SK-N-SH (cell line): Measurements from ENCODE around the gene KIF25. TPM values are rescaled to one million over a fixed set of nuclear protein-coding genes. Genes with fewer than 3 reads are reported as not detected.

Experiments used
- CTCF ChIA-PET: fragments of 300-600, 350-600 bp; formaldehyde crosslinking; extraction: SDS; loops from one replicate; lab custom pipeline; 2021; lab: Yijun Ruan, JAX
- POLR2A ChIA-PET: fragments of 350-600 bp; sonication (Branson Sonifier 250); formaldehyde crosslinking; extraction: SDS; loops from one replicate; lab custom pipeline; 2020; ENCODE audit warnings: antibody characterized with exemption, inconsistent platforms; lab: Yijun Ruan, JAX
- DNase-seq: peaks from one replicate; pipeline ENCODE4 v3.0.0; 2012
- H2AFZ ChIP-seq: fragments of 200-600 bp; sonication (generic); 2 replicates; pipeline ENCODE4 v1.8.1; 2016; ENCODE audit warnings: antibody characterized with exemption, mild to moderate bottlenecking, low read depth
- H3F3A ChIP-seq: fragments of 200-600 bp; sonication (generic); replicated peaks from 2 replicates; pipeline ENCODE3; 2016; ENCODE audit warnings: antibody characterized with exemption, mild to moderate bottlenecking; ENCODE audit not compliant: insufficient read depth
- H3K27ac ChIP-seq, 2 experiments: fragments of 200-500 bp in 1 of 2; fragments of 200-600 bp in 1 of 2; sonication (Bioruptor generic) in 1 of 2; sonication (generic), shearing (Covaris generic) in 1 of 2; 2 replicates each; pipeline versions ENCODE4 v1.5.1 to v1.6.1; 2014 to 2016; ENCODE audit warnings: low read depth in 2 of 2, inconsistent platforms in 1 of 2, low read length in 1 of 2, mild to moderate bottlenecking in 1 of 2, mixed read lengths in 1 of 2
- H3K27me3 ChIP-seq: fragments of 200-600 bp; sonication (generic), shearing (Covaris generic); 2 replicates; pipeline ENCODE4 v1.6.1; 2016; ENCODE audit warnings: mixed run types; ENCODE audit not compliant: insufficient read depth
- H3K36me3 ChIP-seq, 2 experiments: fragments of 200-500 bp in 1 of 2; fragments of 200-600 bp in 1 of 2; sonication (Bioruptor generic) in 1 of 2; sonication (generic) in 1 of 2; replicated peaks in 1 of 2; 2 replicates each; pipeline versions ENCODE3 to v1.5.1; 2014 to 2016; ENCODE audit warnings: low read length in 1 of 2, mild to moderate bottlenecking in 1 of 2; ENCODE audit not compliant: insufficient read depth in 2 of 2, control insufficient read depth in 1 of 2
- H3K4me1 ChIP-seq, 2 experiments: fragments of 200-500 bp in 1 of 2; fragments of 200-600 bp in 1 of 2; sonication (Bioruptor generic) in 1 of 2; sonication (generic), shearing (Covaris generic) in 1 of 2; 2 replicates each; pipeline versions ENCODE4 v1.5.1 to v1.6.1; 2014 to 2016; ENCODE audit warnings: low read depth in 1 of 2, low read length in 1 of 2, mixed run types in 1 of 2; ENCODE audit not compliant: insufficient read depth in 2 of 2, control insufficient read depth in 1 of 2
- H3K4me2 ChIP-seq: fragments of 200-600 bp; sonication (generic), shearing (Covaris generic); 2 replicates; pipeline ENCODE4 v1.6.1; 2017; ENCODE audit warnings: mixed run types
- H3K4me3 ChIP-seq, 2 experiments: fragments of 200-500 bp in 1 of 2; fragments of 200-600 bp in 1 of 2; sonication (Bioruptor generic) in 1 of 2; sonication (generic), shearing (Covaris generic) in 1 of 2; 2 replicates each; pipeline versions ENCODE4 v1.5.1 to v1.8.1; 2014 to 2016; ENCODE audit warnings: low read depth in 2 of 2, inconsistent platforms in 1 of 2, low read length in 1 of 2, mild to moderate bottlenecking in 1 of 2, mixed read lengths in 1 of 2, moderate library complexity in 1 of 2
- H3K79me2 ChIP-seq: fragments of 200-600 bp; sonication (generic); 2 replicates; pipeline ENCODE4 v1.8.1; 2017; ENCODE audit warnings: mild to moderate bottlenecking; ENCODE audit not compliant: insufficient read depth
- H3K9ac ChIP-seq: fragments of 200-600 bp; sonication (generic); 2 replicates; pipeline ENCODE4 v1.6.1; 2017; ENCODE audit warnings: mixed run types
- H3K9me2 ChIP-seq: fragments of 200-600 bp; sonication (generic); 2 replicates; pipeline ENCODE4 v1.6.1; 2017; ENCODE audit warnings: mixed run types
- H3K9me3 ChIP-seq: fragments of 200-600 bp; sonication (generic); 2 replicates; pipeline ENCODE4 v1.6.1; 2017; ENCODE audit warnings: mixed run types, mild to moderate bottlenecking, moderate library complexity
- H4K20me1 ChIP-seq: fragments of 200-600 bp; sonication (generic); 2 replicates; pipeline ENCODE4 v1.6.1; 2017; ENCODE audit warnings: mild to moderate bottlenecking, mixed run types; ENCODE audit not compliant: insufficient read depth
- EP300 ChIP-seq, 2 experiments: IDR thresholded peaks; 2 replicates each; pipeline versions ENCODE4 v1.4.0 to v1.6.1; 2012; ENCODE audit warnings: borderline replicate concordance in 1 of 2, low read depth in 1 of 2, low read length in 1 of 2
- FOSL2 ChIP-seq: IDR thresholded peaks from 2 replicates; pipeline ENCODE4 v1.4.0; 2012; ENCODE audit warnings: low read depth, mild to moderate bottlenecking, moderate library complexity, borderline replicate concordance
- FOXJ3 ChIP-seq: sonication (generic); formaldehyde crosslinking; IDR thresholded peaks from 2 replicates; pipeline ENCODE4 v1.5.1; 2020; ENCODE audit warnings: mild to moderate bottlenecking, missing genetic modification reagents
- FOXM1 ChIP-seq: IDR thresholded peaks from 2 replicates; pipeline ENCODE4 v1.4.0; 2012; ENCODE audit warnings: low read depth, mild to moderate bottlenecking
- GABPA ChIP-seq: IDR thresholded peaks from 2 replicates; pipeline ENCODE4 v1.4.0; 2012; ENCODE audit warnings: low read depth, mild to moderate bottlenecking
- GATA2 ChIP-seq: sonication (generic); formaldehyde crosslinking; IDR thresholded peaks from 2 replicates; pipeline ENCODE4 v1.5.0; 2020; ENCODE audit warnings: mild to moderate bottlenecking, missing genetic modification reagents
- IRF3 ChIP-seq: fragments of 150-350 bp; IDR thresholded peaks from 2 replicates; pipeline ENCODE4 v1.6.1; 2016; ENCODE audit warnings: mild to moderate bottlenecking, low read depth, low read length
- JUND ChIP-seq: IDR thresholded peaks from 2 replicates; pipeline ENCODE4 v1.4.0; 2012
- MEF2A ChIP-seq: IDR thresholded peaks from 2 replicates; pipeline ENCODE4 v1.4.0; 2012; ENCODE audit warnings: low read depth, borderline replicate concordance
- MXI1 ChIP-seq: IDR thresholded peaks from 2 replicates; pipeline ENCODE4 v1.6.1; 2012; ENCODE audit warnings: mild to moderate bottlenecking, low read depth, low read length, improper control_type of control experiment
- NFIC ChIP-seq: IDR thresholded peaks from 2 replicates; pipeline ENCODE4 v1.4.0; 2012; ENCODE audit warnings: borderline replicate concordance
- RCOR1 ChIP-seq: fragments of 150-350 bp; IDR thresholded peaks from 2 replicates; pipeline ENCODE4 v1.6.1; 2017; ENCODE audit warnings: antibody characterized with exemption, low read length
- RXRA ChIP-seq: IDR thresholded peaks from 2 replicates; pipeline ENCODE4 v1.4.0; 2012; ENCODE audit warnings: low read depth, mild to moderate bottlenecking, borderline replicate concordance
- SMC3 ChIP-seq: IDR thresholded peaks from 2 replicates; pipeline ENCODE4 v1.6.1; 2012; ENCODE audit warnings: low read depth, low read length, improper control_type of control experiment
- USF1 ChIP-seq: IDR thresholded peaks from 2 replicates; pipeline ENCODE4 v1.4.0; 2012; ENCODE audit warnings: low read depth, borderline replicate concordance
- WGBS: methylation state at CpG from one replicate; pipeline ENCODE4 v1.1.6; 2017; ENCODE audit warnings: low lambda C conversion rate; 5-methylcytosine and 5-hydroxymethylcytosine counted together
- polyA plus RNA-seq, 3 experiments: library from polyadenylated mRNA; depleted of rRNA; stranded (reverse); fragments of >200 nt; gene quantifications; 2 replicates each; pipeline ENCODE4 v1.2.3, GENCODE V29; 2012

KIF25 gene
- polyA plus RNA-seq, 1 of the 3 experiments (the other 2 are of a cell fraction) = not detected

DNA sequence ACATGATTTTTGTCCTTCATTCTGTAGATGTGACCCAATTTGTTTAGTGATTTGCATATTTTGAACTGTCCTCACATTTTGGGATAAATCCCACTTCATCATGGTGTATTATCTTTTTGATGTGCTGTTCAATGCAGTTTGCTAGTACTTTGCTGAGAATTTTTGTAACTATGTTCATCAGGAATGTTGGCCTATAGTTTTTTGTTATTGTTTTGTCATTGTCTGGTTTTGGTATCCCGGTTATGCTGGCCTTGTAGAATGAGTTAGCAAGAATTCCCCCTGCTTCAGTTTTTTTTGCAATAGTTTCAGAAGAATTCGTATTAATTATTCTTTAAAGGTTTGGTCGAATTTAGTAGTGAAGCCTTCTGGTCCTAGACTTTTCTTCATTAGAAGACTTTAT is 11.9 kb downstream of the KIF25 start (continued):
- no peak for TF ChIP-seq RCOR1
- TF ChIP-seq EP300 (IDR thresholded peaks at IDR 0.05; ENCODE audit: borderline replicate concordance in 1 of 2, low read depth in 1 of 2, low read length in 1 of 2) = no peak
- no peak for TF ChIP-seq GATA2

DNA sequence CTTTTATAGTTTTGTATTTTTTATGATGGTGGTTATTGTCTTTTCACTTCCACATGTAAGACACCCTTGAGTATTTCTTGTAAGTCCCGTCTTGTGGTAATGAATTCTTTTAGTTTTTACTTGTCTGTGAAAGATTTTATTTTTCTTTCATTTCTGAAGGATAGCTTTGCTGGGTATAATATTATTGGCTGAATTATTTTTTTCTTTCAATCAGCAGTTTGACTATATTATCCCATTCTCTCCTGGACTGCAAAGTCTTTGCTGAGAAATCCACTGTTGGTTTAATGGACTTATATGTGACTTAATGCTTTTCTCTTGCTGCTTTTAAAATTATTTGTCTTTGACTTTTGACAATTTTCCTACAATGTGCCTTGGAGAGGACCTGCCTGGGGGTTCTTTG is 13.8 kb downstream of the KIF25 start:
- no peak overlapping the region for H3K27ac ChIP-seq
- H3K79me2 ChIP-seq = no peaks in the 10 kb centered on the region
- POLR2A ChIA-PET = no interaction called here
- H2AFZ ChIP-seq = no peak overlapping the region
- WGBS = 26% methylated on average over 1 of the region's 1 CpG
- H3K4me1 ChIP-seq = no peaks in the 10 kb centered on the region; a peak in 1 of 4 replicates
- no peak overlapping the region for H3K4me3 ChIP-seq
- H3K36me3 ChIP-seq = no peaks in the 10 kb centered on the region
- H3K4me2 ChIP-seq = no peak overlapping the region
- no peak overlapping the region for H3K9ac ChIP-seq
- H3F3A ChIP-seq = peaks cover 3% of the 10 kb centered on the region
- TF ChIP-seq SMC3 = no peak
- TF ChIP-seq FOXM1 = no peak
- no peak for TF ChIP-seq RXRA
- no peak for TF ChIP-seq IRF3
- TF ChIP-seq USF1 = no peak
- TF ChIP-seq FOSL2 = no peak
- no peak for TF ChIP-seq FOXJ3 (CRISPR knock-in tag)
- no peak for TF ChIP-seq EP300 (IDR thresholded peaks at IDR 0.05; ENCODE audit: borderline replicate concordance in 1 of 2, low read depth in 1 of 2, low read length in 1 of 2)
- no peak for TF ChIP-seq NFIC
- TF ChIP-seq MXI1 = no peak
- TF ChIP-seq GABPA = no peak
- TF ChIP-seq JUND = no peak
- TF ChIP-seq RCOR1 = no peak
- no peak for TF ChIP-seq MEF2A
- no peaks in the 10 kb centered on the region for H3K27me3 ChIP-seq
- no peak for DNase-seq
- no peaks in the 10 kb centered on the region for H4K20me1 ChIP-seq
- H3K9me2 ChIP-seq = no peaks in the 10 kb centered on the region
- H3K9me3 ChIP-seq = peaks cover 16% of the 10 kb centered on the region; the same call in 1 of the 2 replicates
- CTCF ChIA-PET = no interaction called here
